ENCODE measurements around the gene PCBP3. TPM values are rescaled to one million over a fixed set of nuclear protein-coding genes. Genes with fewer than 3 reads are reported as not detected.

Gene PCBP3
- total RNA-seq, 6 experiments from 2014 or later: not detected

GRCh38 chr21:45934085-45934484 is 290.6 kb downstream of the PCBP3 start:
- H3K4me3 Mint-ChIP-seq: no peak overlapping the region
- H3K9me3 Mint-ChIP-seq: no peaks in the 10 kb centered on the region
- TF ChIP-seq CTCF (IDR thresholded peaks at IDR 0.05): no peak
- H3K36me3 Mint-ChIP-seq (ENCODE audit: low read depth): no peaks in the 10 kb centered on the region; the same call in 1 of the 2 replicates
- H3K4me1 Mint-ChIP-seq (ENCODE audit: low read depth): no peaks in the 10 kb centered on the region
- no peak for DNase-seq
- no peak overlapping the region for H3K27ac Mint-ChIP-seq
- peaks cover 64% of the 10 kb centered on the region for H3K27me3 Mint-ChIP-seq (ENCODE audit: insufficient read depth)

GRCh38 chr21:45934554-45934953 is 291.0 kb downstream of the PCBP3 start:
- H3K4me3 Mint-ChIP-seq: no peak overlapping the region
- TF ChIP-seq CTCF (IDR thresholded peaks at IDR 0.05): no peak
- H3K27me3 Mint-ChIP-seq (ENCODE audit: insufficient read depth): peaks cover 66% of the 10 kb centered on the region
- H3K27ac Mint-ChIP-seq: no peak overlapping the region
- H3K9me3 Mint-ChIP-seq: no peaks in the 10 kb centered on the region
- H3K4me1 Mint-ChIP-seq (ENCODE audit: low read depth): no peaks in the 10 kb centered on the region
- H3K36me3 Mint-ChIP-seq (ENCODE audit: low read depth): no peaks in the 10 kb centered on the region; the same call in 1 of the 2 replicates
- DNase-seq: no peak

GRCh38 chr21:45935628-45936027 is 292.1 kb downstream of the PCBP3 start:
- TF ChIP-seq CTCF (IDR thresholded peaks at IDR 0.05): no peak
- Mint-ChIP-seq H3K36me3 (ENCODE audit: low read depth) (no peaks in the 10 kb centered on the region; the same call in 1 of the 2 replicates), H3K4me1 (ENCODE audit: low read depth) (no peaks in the 10 kb centered on the region), H3K27ac (no peak overlapping the region), H3K4me3 (no peak overlapping the region), H3K9me3 (no peaks in the 10 kb centered on the region), H3K27me3 (ENCODE audit: insufficient read depth) (peaks cover 64% of the 10 kb centered on the region)
- no peak for DNase-seq

- no peak for DNase-seq
- Mint-ChIP-seq H3K4me1 (ENCODE audit: low read depth) (no peaks in the 10 kb centered on the region), H3K27ac (no peak overlapping the region), H3K4me3 (no peak overlapping the region), H3K36me3 (ENCODE audit: low read depth) (no peaks in the 10 kb centered on the region; the same call in 1 of the 2 replicates), H3K9me3 (no peaks in the 10 kb centered on the region), H3K27me3 (ENCODE audit: insufficient read depth) (peaks cover 44% of the 10 kb centered on the region)
- no peak for TF ChIP-seq CTCF (IDR thresholded peaks at IDR 0.05)
Measured at GRCh38 chr21:45937721-45938452, 294.4 kb downstream of the PCBP3 start.

GRCh38 chr21:45938453-45938755 is 294.9 kb downstream of the PCBP3 start:
- Mint-ChIP-seq H3K27me3 (ENCODE audit: insufficient read depth) (peaks cover 41% of the 10 kb centered on the region), H3K4me1 (ENCODE audit: low read depth) (no peaks in the 10 kb centered on the region)
- no peak for DNase-seq

More at GRCh38 chr21:45938453-45938755, 294.9 kb downstream of the PCBP3 start:
- TF ChIP-seq CTCF (IDR thresholded peaks at IDR 0.05): no peak
- Mint-ChIP-seq H3K9me3 (no peaks in the 10 kb centered on the region), H3K36me3 (ENCODE audit: low read depth) (no peaks in the 10 kb centered on the region), H3K4me3 (no peak overlapping the region), H3K27ac (no peak overlapping the region)

Measured in HFFc6 (cell line).